Natural killer cell (primary cell): ENCODE measurements around the gene HAPLN3. TPM values are rescaled to one million over a fixed set of nuclear protein-coding genes. Genes with fewer than 3 reads are reported as not detected.

Source experiments
- ATAC-seq, 3 donors: fragments of 150-1000 bp in 2 of 3; fragments of 200-7000 bp in 1 of 3; cut with Tn5 transposase; 1 replicate in 1 of 3; 2 replicates in 2 of 3; pipeline ENCODE4 v1.10.0; 2021; ENCODE audit warnings: mild to moderate bottlenecking in 2 of 3, moderate library complexity in 2 of 3
- DNase-seq, 2 donors: peaks; one replicate each; pipeline versions ENCODE4 v3.0.0 to v3.0.0-alpha.2; 2013 to 2021; ENCODE audit warnings: mixed read lengths in 1 of 2
- H3K27ac ChIP-seq: one replicate; pipeline ENCODE4 v1.5.1; 2013; ENCODE audit warnings: mild to moderate bottlenecking, low read length
- H3K27me3 ChIP-seq: one replicate; pipeline ENCODE4 v1.6.1; 2013; ENCODE audit warnings: low read length; ENCODE audit not compliant: control insufficient read depth, insufficient read depth
- H3K36me3 ChIP-seq: one replicate; pipeline ENCODE4 v1.6.1; 2013; ENCODE audit warnings: low read length; ENCODE audit not compliant: control insufficient read depth, insufficient read depth
- H3K4me1 ChIP-seq: one replicate; pipeline ENCODE4 v1.6.1; 2013; ENCODE audit warnings: low read length; ENCODE audit not compliant: control insufficient read depth, insufficient read depth
- H3K4me3 ChIP-seq: one replicate; pipeline ENCODE4 v1.5.1; 2013; ENCODE audit warnings: low read length
- H3K9me3 ChIP-seq: one replicate; pipeline ENCODE4 v1.6.1; 2013; ENCODE audit warnings: low read length; ENCODE audit not compliant: control insufficient read depth, insufficient read depth
- H3K27ac Mint-ChIP-seq, 2 donors: one replicate each; pipeline ENCODE4 v1.8.0; 2022; ENCODE audit warnings: mild to moderate bottlenecking in 2 of 2, mixed read lengths in 2 of 2, moderate library complexity in 1 of 2
- H3K27me3 Mint-ChIP-seq, 2 donors: one replicate each; pipeline ENCODE4 v1.8.0; 2022; ENCODE audit warnings: low read depth in 2 of 2, mixed read lengths in 2 of 2
- H3K36me3 Mint-ChIP-seq: one replicate; pipeline ENCODE4 v1.8.0; 2022; ENCODE audit warnings: mixed read lengths
- H3K4me1 Mint-ChIP-seq, 2 donors: one replicate each; pipeline ENCODE4 v1.8.0; 2022; ENCODE audit warnings: mixed read lengths in 2 of 2
- H3K4me3 Mint-ChIP-seq: one replicate; pipeline ENCODE4 v1.8.0; 2022; ENCODE audit warnings: mild to moderate bottlenecking, moderate library complexity, mixed read lengths
- H3K9me3 Mint-ChIP-seq, 2 donors: one replicate each; pipeline ENCODE4 v1.8.0; 2022; ENCODE audit warnings: mixed read lengths in 2 of 2
- CTCF ChIP-seq: fragments of 200-600 bp; IDR thresholded peaks from one replicate; pipeline ENCODE4 v1.8.0; 2022; ENCODE audit warnings: antibody characterized with exemption
- WGBS: methylation state at CpG from one replicate; pipeline ENCODE4 v1.1.7; 2013; ENCODE audit warnings: missing lambda C conversion rate; ENCODE audit not compliant: insufficient coverage; 5-methylcytosine and 5-hydroxymethylcytosine counted together
- intact Hi-C: fragments of 100-400 bp; cut with micrococcal nuclease; formaldehyde crosslinking; loops from one replicate; pipeline ENCODE4 v1.14.2; 2022
- total RNA-seq, 4 donors: library from RNA; stranded (reverse); fragments of 120-200 nt in 1 of 4; gene quantifications; one replicate each; pipeline versions ENCODE4 v1.2.3 to v1.2.4, GENCODE V29; 2013 to 2022

The HAPLN3 gene
- total RNA-seq, 3 donors from 2014 or later (not counting 1 experiment from before 2014, with no cell fraction given) = 10.1 to 10.8 (median 10.4) TPM

- Histone ChIP-seq H3K27me3 (no peaks in the 10 kb centered on the region), H3K9me3 (no peaks in the 10 kb centered on the region), H3K36me3 (no peaks in the 10 kb centered on the region), H3K4me1 (peaks cover 13% of the 10 kb centered on the region), H3K4me3 (no peak overlapping the region), H3K27ac (no peak overlapping the region)
- no peak for TF ChIP-seq CTCF
- peaks cover 12 to 24% of the 10 kb centered on the region in 2 donors for H3K4me1 Mint-ChIP-seq
- DNase-seq = no peak
- WGBS = 96% methylated on average over 3 of the region's 5 CpGs
- peak overlapping the region; percentile 96 for H3K4me3 Mint-ChIP-seq
- H3K27me3 Mint-ChIP-seq = no peaks in the 10 kb centered on the region
- intact Hi-C loops = no loop called here
- no peak for ATAC-seq
- peak overlapping the region in 1 of 2 donors; percentile 91 for H3K27ac Mint-ChIP-seq
- H3K9me3 Mint-ChIP-seq = no peaks in the 10 kb centered on the region
- H3K36me3 Mint-ChIP-seq = no peaks in the 10 kb centered on the region
These were observed 16.4 kb upstream of the HAPLN3 start for GRCh38 chr15:88911766-88912118.

GRCh38 chr15:88909956-88910831 is 14.8 kb upstream of the HAPLN3 start:
- H3K27me3 Mint-ChIP-seq = no peaks in the 10 kb centered on the region
- DNase-seq = no peak
- Histone ChIP-seq H3K36me3 (no peaks in the 10 kb centered on the region), H3K27me3 (no peaks in the 10 kb centered on the region), H3K4me3 (no peak overlapping the region), H3K27ac (no peak overlapping the region), H3K4me1 (peaks cover 13% of the 10 kb centered on the region), H3K9me3 (no peaks in the 10 kb centered on the region)
- ATAC-seq = no peak
- peaks cover 12 to 25% of the 10 kb centered on the region in 2 donors for H3K4me1 Mint-ChIP-seq
- no peaks in the 10 kb centered on the region for H3K9me3 Mint-ChIP-seq
- TF ChIP-seq CTCF = no peak
- intact Hi-C loops = loop anchor here (5.0 kb wide), 1 partner anchor 288 kb away; the partner anchor contains the start of gene AEN
- peak overlapping the region; percentile 96 for H3K4me3 Mint-ChIP-seq
- 89% methylated on average over 12 of the region's 12 CpGs for WGBS
- no peaks in the 10 kb centered on the region for H3K36me3 Mint-ChIP-seq
- peak overlapping the region in 1 of 2 donors; percentile 9 for H3K27ac Mint-ChIP-seq

- Histone ChIP-seq H3K4me3 (no peak overlapping the region), H3K9me3 (no peaks in the 10 kb centered on the region), H3K4me1 (peaks cover 24% of the 10 kb centered on the region), H3K27me3 (no peaks in the 10 kb centered on the region), H3K27ac (no peak overlapping the region), H3K36me3 (no peaks in the 10 kb centered on the region)
- Mint-ChIP-seq H3K27me3 (no peaks in the 10 kb centered on the region), H3K36me3 (no peaks in the 10 kb centered on the region), H3K4me1 (peaks cover 19 to 37% of the 10 kb centered on the region in 2 donors), H3K9me3 (no peaks in the 10 kb centered on the region), H3K4me3 (no peak overlapping the region), H3K27ac (no peak overlapping the region)
- no peak for TF ChIP-seq CTCF
- 91% methylated on average over 16 of the region's 16 CpGs for WGBS
- intact Hi-C loops = loop anchor here (5.0 kb wide), 1 partner anchor 287 kb away; the partner anchor contains the start of gene AEN
- ATAC-seq (no peak), DNase-seq (no peak)
These were observed 13.6 kb upstream of the HAPLN3 start for GRCh38 chr15:88908697-88909621.
